ENCODE measurements around the gene MGLL.

GRCh38 chr3:127776347-127776746 is 46.0 kb downstream of the MGLL start:
- TF ChIP-seq, protein P1, sequence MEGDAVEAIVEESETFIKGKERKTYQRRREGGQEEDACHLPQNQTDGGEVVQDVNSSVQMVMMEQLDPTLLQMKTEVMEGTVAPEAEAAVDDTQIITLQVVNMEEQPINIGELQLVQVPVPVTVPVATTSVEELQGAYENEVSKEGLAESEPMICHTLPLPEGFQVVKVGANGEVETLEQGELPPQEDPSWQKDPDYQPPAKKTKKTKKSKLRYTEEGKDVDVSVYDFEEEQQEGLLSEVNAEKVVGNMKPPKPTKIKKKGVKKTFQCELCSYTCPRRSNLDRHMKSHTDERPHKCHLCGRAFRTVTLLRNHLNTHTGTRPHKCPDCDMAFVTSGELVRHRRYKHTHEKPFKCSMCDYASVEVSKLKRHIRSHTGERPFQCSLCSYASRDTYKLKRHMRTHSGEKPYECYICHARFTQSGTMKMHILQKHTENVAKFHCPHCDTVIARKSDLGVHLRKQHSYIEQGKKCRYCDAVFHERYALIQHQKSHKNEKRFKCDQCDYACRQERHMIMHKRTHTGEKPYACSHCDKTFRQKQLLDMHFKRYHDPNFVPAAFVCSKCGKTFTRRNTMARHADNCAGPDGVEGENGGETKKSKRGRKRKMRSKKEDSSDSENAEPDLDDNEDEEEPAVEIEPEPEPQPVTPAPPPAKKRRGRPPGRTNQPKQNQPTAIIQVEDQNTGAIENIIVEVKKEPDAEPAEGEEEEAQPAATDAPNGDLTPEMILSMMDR (IDR thresholded peaks at IDR 0.05 in 8 of 11, conservative IDR thresholded peaks at IDR 0.05 in 3 of 11): no peak
- TF ChIP-seq POLR2AphosphoS5 (IDR thresholded peaks at IDR 0.05): peak in 2 of 3 donors; percentile 21 to 30
